GM12878 (cell line): ENCODE measurements around the gene NAV3. TPM values are rescaled to one million over a fixed set of nuclear protein-coding genes. Genes with fewer than 3 reads are reported as not detected.

Experiments used
- ATAC-seq: fragments of 200-7000 bp; cut with Tn5 transposase; 3 replicates; pipeline ENCODE4 v1.9.1; 2020; ENCODE audit warnings: mild to moderate bottlenecking, moderate library complexity
- BruUV-seq: library from RNA; stranded (reverse); fragments of 400-500 nt; replicated peaks from 2 replicates; lab custom pipeline; 2021; lab: Mats Ljungman, UMichigan
- CTCF ChIA-PET: fragments of 300-600 bp; sonication (Branson Sonifier 250); formaldehyde crosslinking; extraction: SDS; loops from one replicate; lab custom pipeline; 2021; ENCODE audit warnings: inconsistent platforms; lab: Yijun Ruan, JAX
- POLR2A ChIA-PET: fragments of 350-600 bp; formaldehyde crosslinking; extraction: SDS; loops from one replicate; lab custom pipeline; 2021; ENCODE audit warnings: inconsistent platforms; lab: Charles Lee
- RAD21 ChIA-PET: fragments of 300-600 bp; sonication (Branson Sonifier 250); formaldehyde crosslinking; loops from one replicate; lab custom pipeline; 2023; ENCODE audit warnings: antibody characterized with exemption; ENCODE audit not compliant: unreplicated experiment; lab: Charles Lee
- SMC1A ChIA-PET: fragments of 300-600 bp; sonication (Branson Sonifier 250); formaldehyde crosslinking; loops from one replicate; lab custom pipeline; 2023; ENCODE audit not compliant: unreplicated experiment, uncharacterized antibody; lab: Charles Lee
- DNase-seq: peaks from one replicate; pipeline ENCODE4 v3.0.0-alpha.2; 2011; ENCODE audit warnings: low read depth, low spot score
- FAIRE-seq: peaks from 3 replicates; lab custom pipeline; 2011; peaks lifted over from hg19 to GRCh38; lab: Jason Lieb, UNC
- H2AFZ ChIP-seq: 2 replicates; pipeline ENCODE4 v1.6.0; 2011; ENCODE audit warnings: low read depth, low read length, control low read depth; ENCODE audit not compliant: control insufficient read depth
- H3K27ac ChIP-seq: 2 replicates; pipeline ENCODE4 v1.5.1; 2011; ENCODE audit warnings: control low read depth; ENCODE audit not compliant: control insufficient read depth, insufficient read depth
- H3K27me3 ChIP-seq, 2 experiments: replicated peaks in 1 of 2; 2 replicates each; pipeline versions ENCODE4 v1.6.0 to v1.6.1; 2011; ENCODE audit warnings: low read length in 1 of 2; ENCODE audit not compliant: control insufficient read depth in 2 of 2, insufficient read depth in 2 of 2
- H3K36me3 ChIP-seq, 2 experiments: 2 replicates each; pipeline ENCODE4 v1.5.1; 2011; ENCODE audit warnings: low read length in 1 of 2; ENCODE audit not compliant: control insufficient read depth in 2 of 2, insufficient read depth in 2 of 2
- H3K4me1 ChIP-seq: 2 replicates; pipeline ENCODE4 v1.6.1; 2011; ENCODE audit warnings: mild to moderate bottlenecking, low read length, moderate library complexity, mixed read lengths; ENCODE audit not compliant: control insufficient read depth, insufficient read depth
- H3K4me2 ChIP-seq: 2 replicates; pipeline ENCODE4 v1.6.0; 2011; ENCODE audit warnings: control low read depth; ENCODE audit not compliant: control insufficient read depth, insufficient read depth
- H3K4me3 ChIP-seq: fragments of 200-600 bp; sonication (generic); 2 replicates; pipeline ENCODE4 v1.5.1; 2016
- H3K79me2 ChIP-seq: 2 replicates; pipeline ENCODE4 v1.6.0; 2011; ENCODE audit warnings: low read length; ENCODE audit not compliant: control insufficient read depth, insufficient read depth
- H3K9ac ChIP-seq: 2 replicates; pipeline ENCODE4 v1.8.0; 2011; ENCODE audit warnings: low read length, control low read depth, mixed read lengths; ENCODE audit not compliant: control insufficient read depth, insufficient read depth
- H3K9me3 ChIP-seq: replicated peaks from 3 replicates; pipeline ENCODE4 v1.5.1; 2011; ENCODE audit warnings: mild to moderate bottlenecking, low read length; ENCODE audit not compliant: control insufficient read depth, insufficient read depth
- H4K20me1 ChIP-seq: 2 replicates; pipeline ENCODE4 v1.6.0; 2011; ENCODE audit not compliant: control insufficient read depth, insufficient read depth
- FOXM1 ChIP-seq: IDR thresholded peaks from 2 replicates; pipeline ENCODE4 v1.6.1; 2012; ENCODE audit warnings: low read depth, mild to moderate bottlenecking, inconsistent platforms, low read length, moderate library complexity
- HDAC2 ChIP-seq: fragments of 200-600 bp; sonication (generic); IDR thresholded peaks from 2 replicates; pipeline ENCODE4 v1.6.1; 2017
- IKZF1 ChIP-seq: fragments of 450-650 bp; conservative IDR thresholded peaks from 2 replicates; pipeline ENCODE4 v1.6.1; 2017; ENCODE audit warnings: antibody characterized with exemption, mild to moderate bottlenecking
- JUNB ChIP-seq: IDR thresholded peaks from 2 replicates; pipeline ENCODE4 v1.6.1; 2016; ENCODE audit warnings: antibody characterized with exemption, mild to moderate bottlenecking
- KDM1A ChIP-seq: fragments of 200-600 bp; sonication (generic); IDR thresholded peaks from 2 replicates; pipeline ENCODE4 v1.6.1; 2016; ENCODE audit warnings: borderline replicate concordance
- NFYA ChIP-seq: IDR thresholded peaks from 2 replicates; pipeline ENCODE4 v1.6.1; 2011; ENCODE audit warnings: low read depth, mild to moderate bottlenecking, low read length, improper control_type of control experiment, borderline replicate concordance
- PKNOX1 ChIP-seq: fragments of 450-650 bp; IDR thresholded peaks from 2 replicates; pipeline ENCODE4 v1.6.1; 2016; ENCODE audit warnings: mild to moderate bottlenecking
- POLR2A ChIP-seq: IDR thresholded peaks from 2 replicates; pipeline ENCODE4 v1.6.1; 2011; ENCODE audit warnings: low read depth, mild to moderate bottlenecking, low read length
- RELB ChIP-seq: fragments of 450-650 bp; IDR thresholded peaks from 2 replicates; pipeline ENCODE4 v1.6.1; 2017; ENCODE audit warnings: low read depth, mild to moderate bottlenecking, moderate library complexity
- SREBF2 ChIP-seq: IDR thresholded peaks from 2 replicates; pipeline ENCODE4 v1.6.1; 2012; ENCODE audit warnings: mild to moderate bottlenecking, low read length
- TARDBP ChIP-seq: IDR thresholded peaks from 2 replicates; pipeline ENCODE4 v1.6.1; 2016; ENCODE audit warnings: borderline replicate concordance
- ZNF592 ChIP-seq: fragments of 450-650 bp; IDR thresholded peaks from 2 replicates; pipeline ENCODE4 v1.6.1; 2017; ENCODE audit warnings: mild to moderate bottlenecking, moderate library complexity
- WGBS: methylation state at CpG from one replicate; pipeline ENCODE4 v1.1.6; 2016; ENCODE audit warnings: low lambda C conversion rate; ENCODE audit not compliant: insufficient replicate concordance, insufficient coverage; ENCODE audit errors: missing lambda C conversion rate; 5-methylcytosine and 5-hydroxymethylcytosine counted together
- in situ Hi-C: fragments of 300-500 bp; cut with MboI; formaldehyde crosslinking; loops from 9 replicates; pipeline ENCODE4 v1.14.3; 2018; ENCODE audit warnings: mixed read lengths
- intact Hi-C: fragments of 100-400 bp; cut with micrococcal nuclease; formaldehyde crosslinking; loops from one replicate; pipeline ENCODE4 v1.14.2; 2022; ENCODE audit not compliant: unreplicated experiment
- polyA plus RNA-seq, 11 experiments: library from polyadenylated mRNA; depleted of rRNA in 4 of 11; unstranded in 6 of 11; stranded (reverse) in 5 of 11; fragments of >200 nt; fragmentation: Nextera tagmentation in 4 of 11; fragmentation: Illumina TruSeq in 1 of 11; extraction: Ambion mirVana in 4 of 11; extraction: Trizol in 1 of 11; gene quantifications; 1 replicate in 1 of 11; 2 replicates in 10 of 11; pipeline versions ENCODE4 v1.2.1 to v1.2.3, GENCODE V29; 2011 to 2016; ENCODE audit warnings: inconsistent platforms in 2 of 11, missing spikeins in 2 of 11, low read depth in 1 of 11
- total RNA-seq, 4 experiments: library from RNA; depleted of rRNA in 3 of 4; stranded (reverse); fragments of >200 nt in 3 of 4; fragmentation: Illumina TruSeq in 1 of 4; extraction: Trizol in 1 of 4; gene quantifications; 2 replicates each; pipeline versions ENCODE4 v1.2.1 to v1.2.3, GENCODE V29; 2013 to 2021

NAV3 gene
- total and polyA plus RNA-seq, 10 of the 15 experiments (the other 5 are each of a cell fraction or from before 2014, with no cell fraction given), result 0.05 to 0.51 (median 0.22) TPM; not detected in 1

DNA sequence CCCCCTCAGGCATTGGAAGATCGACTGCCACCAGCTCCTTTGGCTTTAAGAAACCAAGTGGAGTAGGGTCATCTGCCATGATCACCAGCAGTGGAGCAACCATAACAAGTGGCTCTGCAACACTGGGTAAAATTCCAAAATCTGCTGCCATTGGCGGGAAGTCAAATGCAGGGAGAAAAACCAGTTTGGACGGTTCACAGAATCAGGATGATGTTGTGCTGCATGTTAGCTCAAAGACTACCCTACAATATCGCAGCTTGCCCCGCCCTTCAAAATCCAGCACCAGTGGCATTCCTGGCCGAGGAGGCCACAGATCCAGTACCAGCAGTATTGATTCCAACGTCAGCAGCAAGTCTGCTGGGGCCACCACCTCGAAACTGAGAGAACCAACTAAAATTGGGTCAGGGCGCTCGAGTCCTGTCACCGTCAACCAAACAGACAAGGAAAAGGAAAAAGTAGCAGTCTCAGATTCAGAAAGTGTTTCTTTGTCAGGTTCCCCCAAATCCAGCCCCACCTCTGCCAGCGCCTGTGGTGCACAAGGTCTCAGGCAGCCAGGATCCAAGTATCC is 288.7 kb downstream of the NAV3 start:
- no peaks in the 10 kb centered on the region for H3K36me3 ChIP-seq
- no peaks in the 10 kb centered on the region for H3K4me1 ChIP-seq
- intact Hi-C loops (no loop called here), in situ Hi-C loops (no loop called here)
- no peak overlapping the region for H3K4me2 ChIP-seq
- SMC1A ChIA-PET, result interaction anchor here (0.6 to 4.1 kb wide), 10 partner anchors 17 to 193 kb away, joined by 3 to 16 read pairs (median 4); no protein-coding TSS in a partner anchor
- H3K27ac ChIP-seq, result no peak overlapping the region
- CTCF ChIA-PET, result interaction anchor here (0.8 to 6.0 kb wide), 7 partner anchors 17 to 122 kb away, joined by 3 to 47 read pairs (median 7); no protein-coding TSS in a partner anchor
- BruUV-seq, result no TSS peak
- H3K79me2 ChIP-seq, result no peaks in the 10 kb centered on the region
- no peak overlapping the region for H3K4me3 ChIP-seq
- WGBS, result 48% methylated on average over 12 of the region's 12 CpGs
- TF ChIP-seq ZNF592 (no peak), JUNB (no peak), PKNOX1 (no peak), IKZF1 (no peak), RELB (no peak), FOXM1 (no peak), SREBF2 (no peak), HDAC2 (no peak), POLR2A (no peak), TARDBP (no peak), NFYA (no peak), KDM1A (no peak)
- no peak overlapping the region for H3K9ac ChIP-seq
- no peaks in the 10 kb centered on the region for H3K9me3 ChIP-seq
- ATAC-seq, result no peak
- H3K27me3 ChIP-seq, result no peaks in the 10 kb centered on the region
- no peaks in the 10 kb centered on the region for H4K20me1 ChIP-seq
- RAD21 ChIA-PET, result interaction anchor here (1.2 to 4.1 kb wide), 7 partner anchors 13 to 122 kb away, joined by 3 to 24 read pairs (median 4); no protein-coding TSS in a partner anchor
- DNase-seq, result no peak
- H2AFZ ChIP-seq, result no peak overlapping the region
- FAIRE-seq, result no peak
- POLR2A ChIA-PET, result no interaction called here
